NT2/D1 (cell line): Measurements from ENCODE around the gene CRTC1.

Experiments used
- DNase-seq: peaks from one replicate; pipeline ENCODE4 v3.0.0-alpha.2; 2011; ENCODE audit warnings: low read depth, low spot score
- H3K27me3 ChIP-seq: 2 replicates; pipeline ENCODE4 v1.6.0; 2011; ENCODE audit warnings: mild to moderate bottlenecking; ENCODE audit not compliant: insufficient read length, insufficient read depth
- H3K36me3 ChIP-seq: 2 replicates; pipeline ENCODE4 v1.6.1; 2011; ENCODE audit warnings: mild to moderate bottlenecking, low read length, mixed read lengths; ENCODE audit not compliant: insufficient read depth, insufficient read length
- H3K4me1 ChIP-seq: 2 replicates; pipeline ENCODE4 v1.5.1; 2011; ENCODE audit not compliant: insufficient read depth, insufficient read length
- H3K4me3 ChIP-seq: 2 replicates; pipeline ENCODE4 v1.5.1; 2011; ENCODE audit warnings: low read depth; ENCODE audit not compliant: insufficient read length
- H3K9ac ChIP-seq: 2 replicates; pipeline ENCODE4 v1.6.0; 2011; ENCODE audit warnings: low read depth; ENCODE audit not compliant: insufficient read length
- H3K9me3 ChIP-seq: 2 replicates; pipeline ENCODE4 v1.5.1; 2011; ENCODE audit warnings: mild to moderate bottlenecking, low read length; ENCODE audit not compliant: insufficient read depth
- SUZ12 ChIP-seq: IDR thresholded peaks from 2 replicates; pipeline ENCODE4 v1.6.1; 2011; ENCODE audit not compliant: insufficient read length, insufficient read depth; ENCODE audit errors: extremely low read depth
- YY1 ChIP-seq: IDR thresholded peaks from 2 replicates; pipeline ENCODE4 v1.6.1; 2011; ENCODE audit not compliant: insufficient read length, insufficient read depth
- ZNF274 ChIP-seq: IDR thresholded peaks from 2 replicates; pipeline ENCODE4 v1.6.1; 2011; ENCODE audit warnings: mild to moderate bottlenecking, low read depth, low read length

CRTC1 gene

DNA sequence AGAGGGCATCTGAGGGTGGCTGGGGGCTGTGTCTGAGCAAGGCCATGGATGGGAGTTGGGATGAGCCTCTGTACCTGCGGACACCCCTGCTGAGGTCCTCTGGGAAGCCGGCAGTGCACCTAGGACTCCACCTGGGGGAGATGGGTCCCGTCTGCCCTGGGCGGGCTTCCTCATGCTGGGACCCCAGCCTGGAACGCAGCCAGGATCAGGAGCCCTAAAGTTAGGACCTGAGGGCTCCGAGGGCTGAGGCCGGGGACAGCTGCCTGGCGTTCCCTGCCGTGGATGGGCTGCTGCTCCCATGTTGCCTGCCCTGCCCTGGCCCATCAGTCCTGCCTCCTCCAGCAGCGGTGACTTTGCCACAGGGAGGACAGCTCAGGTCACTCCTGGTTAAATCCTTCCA, 26.1 kb downstream of the CRTC1 start:
- peaks cover 8% of the 10 kb centered on the region for H3K36me3 ChIP-seq
- peaks cover 14% of the 10 kb centered on the region for H3K4me1 ChIP-seq
- no peak overlapping the region for H3K4me3 ChIP-seq
- TF ChIP-seq SUZ12 = no peak
- TF ChIP-seq YY1 = no peak
- no peak for TF ChIP-seq ZNF274
- DNase-seq = no peak
- H3K9ac ChIP-seq = peak overlapping the region; percentile 56
- H3K27me3 ChIP-seq = no peaks in the 10 kb centered on the region
- no peaks in the 10 kb centered on the region for H3K9me3 ChIP-seq

DNA sequence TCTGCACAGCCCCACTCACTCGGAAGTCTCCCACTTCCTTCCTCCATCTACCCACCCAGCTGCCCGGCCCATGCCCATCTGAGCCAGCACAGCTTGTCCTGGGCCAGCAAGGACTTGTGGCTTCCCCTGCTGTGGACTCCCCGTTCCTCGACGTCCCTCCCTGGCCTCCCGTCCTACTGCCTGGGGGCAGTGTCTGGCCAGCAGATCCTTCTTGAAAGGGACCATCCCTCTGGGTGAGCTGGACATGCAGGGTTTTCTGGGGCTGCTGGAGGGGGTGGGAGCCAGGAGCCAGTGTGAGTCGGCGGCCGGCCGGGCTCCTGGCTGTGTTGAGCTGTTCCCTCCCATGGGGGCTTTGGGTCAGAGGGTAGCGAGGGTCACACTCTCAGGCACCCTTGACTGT, 26.7 kb downstream of the CRTC1 start:
- no peak overlapping the region for H3K4me3 ChIP-seq
- no peak for TF ChIP-seq SUZ12
- TF ChIP-seq YY1 = no peak
- no peak for TF ChIP-seq ZNF274
- no peak for DNase-seq
- H3K9ac ChIP-seq = no peak overlapping the region
- peaks cover 8% of the 10 kb centered on the region for H3K36me3 ChIP-seq
- H3K4me1 ChIP-seq = peaks cover 14% of the 10 kb centered on the region
- H3K9me3 ChIP-seq = no peaks in the 10 kb centered on the region
- no peaks in the 10 kb centered on the region for H3K27me3 ChIP-seq

DNA sequence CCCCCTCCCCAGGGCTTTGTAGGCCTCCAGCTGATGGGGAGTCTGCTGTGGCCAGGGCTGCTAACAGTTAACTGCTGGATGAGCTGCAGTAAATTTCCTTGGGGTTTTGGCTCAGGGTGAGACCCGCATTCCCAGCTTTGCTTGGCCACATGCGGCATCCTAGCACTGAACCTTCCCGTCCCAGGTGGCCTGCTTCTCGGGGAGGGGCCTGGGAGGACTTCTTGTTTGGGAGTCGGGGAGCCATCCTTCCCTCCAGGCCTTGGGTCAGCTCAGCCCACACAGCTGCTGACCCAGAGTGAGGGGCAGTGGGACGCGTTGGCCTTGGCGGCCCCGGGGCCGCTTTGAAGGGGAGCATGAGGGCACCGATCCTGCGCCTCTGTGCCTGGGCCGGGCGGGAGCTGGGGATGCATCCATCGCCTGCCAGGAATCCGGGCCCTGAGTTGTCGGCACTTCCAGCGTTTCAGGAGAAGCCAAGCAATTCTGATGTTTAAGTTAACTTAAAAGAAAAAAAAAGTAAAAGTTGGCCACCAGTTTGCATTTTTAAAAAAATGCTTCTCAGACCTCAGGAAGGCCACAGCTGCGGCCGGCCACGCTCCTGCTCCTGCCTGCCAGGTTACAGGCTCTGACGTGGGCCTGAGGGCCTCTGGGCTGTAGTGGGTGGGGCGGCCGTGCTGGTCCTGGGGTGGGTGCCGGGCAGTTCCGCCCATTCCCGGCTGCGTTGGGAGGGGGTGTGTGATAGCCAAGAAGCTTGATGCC, 27.7 kb downstream of the CRTC1 start:
- H3K4me3 ChIP-seq = no peak overlapping the region
- no peak for DNase-seq
- TF ChIP-seq ZNF274 (no peak), YY1 (no peak), SUZ12 (no peak)
- no peaks in the 10 kb centered on the region for H3K9me3 ChIP-seq
- H3K36me3 ChIP-seq = peaks cover 8% of the 10 kb centered on the region
- peaks cover 14% of the 10 kb centered on the region for H3K4me1 ChIP-seq
- no peak overlapping the region for H3K9ac ChIP-seq
- no peaks in the 10 kb centered on the region for H3K27me3 ChIP-seq

DNA sequence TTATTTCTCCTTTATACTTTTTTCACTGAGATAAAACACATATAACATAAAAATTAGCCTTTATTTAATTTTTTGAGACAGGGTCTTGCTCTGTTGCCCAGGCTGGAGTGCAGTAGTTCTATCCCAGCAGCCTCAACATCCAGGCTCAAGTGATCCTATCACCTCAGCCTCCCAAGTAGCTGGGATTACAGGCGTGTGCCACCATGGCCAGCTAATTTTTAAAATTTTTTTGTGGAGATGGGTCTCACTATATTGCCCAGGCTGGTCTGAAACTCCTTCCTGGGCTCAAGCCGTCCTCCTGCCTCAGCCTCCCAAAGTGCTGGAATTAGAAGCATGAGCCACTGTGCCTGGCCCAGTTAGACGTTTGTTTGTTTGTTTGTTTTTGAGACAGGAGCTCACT, 28.4 kb downstream of the CRTC1 start:
- DNase-seq = no peak
- Histone ChIP-seq H3K4me3 (no peak overlapping the region), H3K4me1 (peaks cover 11% of the 10 kb centered on the region), H3K9me3 (no peaks in the 10 kb centered on the region), H3K27me3 (no peaks in the 10 kb centered on the region), H3K36me3 (peaks cover 8% of the 10 kb centered on the region), H3K9ac (no peak overlapping the region)
- TF ChIP-seq YY1 (no peak), SUZ12 (no peak), ZNF274 (no peak)

DNA sequence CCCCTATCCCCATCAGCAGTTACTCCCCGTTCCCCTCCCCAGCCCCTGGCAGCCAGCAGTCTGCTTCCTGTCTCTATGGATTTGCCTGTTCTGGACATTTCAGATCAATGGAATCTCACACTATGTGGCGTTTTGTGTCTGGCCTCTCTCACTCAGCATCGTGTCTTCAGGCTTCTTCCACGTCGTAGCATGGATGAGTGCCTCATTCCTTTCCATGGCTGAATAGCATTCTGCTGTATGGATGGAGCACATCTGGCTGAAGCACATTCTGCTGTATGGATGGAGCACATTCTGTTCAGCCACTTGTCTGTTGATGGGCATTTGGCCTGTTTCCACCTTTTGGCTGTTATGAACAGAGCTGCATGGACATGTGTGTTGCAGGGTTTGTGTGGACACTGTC, 29.5 kb downstream of the CRTC1 start:
- no peak overlapping the region for H3K4me3 ChIP-seq
- peaks cover 11% of the 10 kb centered on the region for H3K4me1 ChIP-seq
- no peak overlapping the region for H3K9ac ChIP-seq
- no peak for DNase-seq
- TF ChIP-seq SUZ12 (no peak), ZNF274 (no peak)
- no peaks in the 10 kb centered on the region for H3K27me3 ChIP-seq
- no peaks in the 10 kb centered on the region for H3K9me3 ChIP-seq
- peaks cover 8% of the 10 kb centered on the region for H3K36me3 ChIP-seq

DNA sequence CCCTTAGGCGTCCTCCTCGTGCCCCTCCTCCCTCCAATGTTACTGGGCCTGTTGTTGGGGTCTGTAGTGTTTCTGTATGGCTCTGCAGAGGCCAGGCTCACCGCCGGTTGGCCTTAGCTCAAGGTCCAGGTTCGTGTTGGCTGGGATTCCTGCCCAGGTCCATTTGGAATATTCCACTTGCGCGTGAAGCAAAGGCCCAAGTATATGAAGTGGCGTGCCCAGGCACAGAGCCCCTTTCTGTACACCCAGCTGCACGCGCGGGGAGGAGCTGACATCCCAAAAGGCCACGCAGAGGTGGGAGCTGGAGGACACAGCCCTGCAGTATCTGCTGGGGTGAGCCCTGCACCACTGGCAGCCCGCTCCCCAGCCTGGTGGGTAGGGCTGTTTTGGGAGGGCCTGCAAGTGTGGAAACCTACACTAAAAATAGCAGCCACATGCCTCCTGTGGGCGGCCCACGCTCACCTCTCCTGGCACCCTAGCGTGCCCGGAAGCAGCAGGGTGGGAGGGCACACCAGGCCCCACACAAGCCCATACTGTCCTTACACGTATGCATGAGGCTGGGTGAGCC, 30.2 kb downstream of the CRTC1 start:
- Histone ChIP-seq H3K9ac (no peak overlapping the region), H3K9me3 (no peaks in the 10 kb centered on the region), H3K27me3 (no peaks in the 10 kb centered on the region), H3K4me1 (peaks cover 11% of the 10 kb centered on the region), H3K4me3 (no peak overlapping the region), H3K36me3 (peaks cover 10% of the 10 kb centered on the region)
- no peak for DNase-seq
- TF ChIP-seq YY1 (no peak), SUZ12 (no peak), ZNF274 (no peak)

DNA sequence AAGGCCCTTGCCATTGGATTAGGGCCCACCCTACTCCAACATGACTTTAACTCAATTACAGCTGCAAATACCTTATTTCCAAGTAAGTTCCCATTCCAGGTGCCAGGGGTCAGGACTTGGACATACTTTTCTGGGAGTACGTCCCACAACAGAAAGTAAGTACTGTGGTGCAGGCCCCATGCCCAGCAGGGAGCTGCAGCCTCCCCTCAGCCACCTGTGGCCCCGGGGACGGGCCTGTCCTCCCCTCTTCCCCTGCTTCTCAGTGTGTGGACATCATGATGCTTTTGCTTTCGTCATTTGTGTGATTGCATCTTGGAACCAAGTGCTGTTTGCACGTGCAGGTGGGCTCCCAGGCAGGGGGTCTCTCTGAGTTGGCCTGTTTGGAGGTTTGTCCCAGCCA, 31.9 kb downstream of the CRTC1 start:
- Histone ChIP-seq H3K9ac (no peak overlapping the region), H3K27me3 (no peaks in the 10 kb centered on the region), H3K4me3 (no peak overlapping the region), H3K4me1 (peaks cover 4% of the 10 kb centered on the region), H3K36me3 (peaks cover 13% of the 10 kb centered on the region), H3K9me3 (no peaks in the 10 kb centered on the region)
- DNase-seq = no peak
- TF ChIP-seq YY1 = no peak
- TF ChIP-seq ZNF274 = no peak
- TF ChIP-seq SUZ12 = no peak

DNA sequence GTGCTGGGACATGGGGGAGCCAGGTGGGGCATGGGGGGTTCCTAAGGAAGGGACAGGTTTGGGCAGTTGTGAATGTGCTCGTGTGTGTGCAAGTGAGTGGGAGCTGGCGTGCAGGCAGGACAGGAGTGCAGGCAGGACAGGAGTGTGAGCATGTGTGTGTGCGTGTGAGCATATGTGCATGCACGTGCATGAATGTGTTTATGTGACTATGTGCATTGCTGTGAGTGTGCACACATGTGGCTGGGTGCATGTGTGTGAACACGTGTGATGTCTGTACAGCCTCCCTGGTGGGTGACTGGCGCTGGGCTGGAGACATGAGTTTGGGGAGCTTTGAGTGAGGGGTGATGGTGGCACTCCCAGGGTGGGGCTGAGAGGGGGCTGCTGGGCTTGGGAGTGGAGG, 33.4 kb downstream of the CRTC1 start:
- no peak for DNase-seq
- H3K36me3 ChIP-seq = peaks cover 13% of the 10 kb centered on the region
- no peaks in the 10 kb centered on the region for H3K27me3 ChIP-seq
- H3K9me3 ChIP-seq = no peaks in the 10 kb centered on the region
- H3K9ac ChIP-seq = no peak overlapping the region
- TF ChIP-seq YY1 (no peak), ZNF274 (no peak), SUZ12 (no peak)
- peaks cover 5% of the 10 kb centered on the region for H3K4me1 ChIP-seq
- no peak overlapping the region for H3K4me3 ChIP-seq
